B cell (primary cell): ENCODE measurements around the gene PRXL2A. TPM values are rescaled to one million over a fixed set of nuclear protein-coding genes. Genes with fewer than 3 reads are reported as not detected.

ENCODE experiments used
- ATAC-seq: fragments of 200-7000 bp; cut with Tn5 transposase; one replicate; pipeline ENCODE4 v1.10.0; 2021; ENCODE audit warnings: low read depth, mild to moderate bottlenecking, moderate number of reproducible peaks, moderate library complexity
- CTCF ChIA-PET: fragments of 350-600 bp; sonication (Branson Sonifier 250); formaldehyde crosslinking; loops from one replicate; lab custom pipeline; 2021; ENCODE audit warnings: antibody characterized with exemption, inconsistent platforms; lab: Charles Lee
- POLR2A ChIA-PET: fragments of 350-600 bp; sonication (Branson Sonifier 250); formaldehyde crosslinking; loops from one replicate; lab custom pipeline; 2021; ENCODE audit warnings: antibody characterized with exemption; lab: Charles Lee
- DNase-seq: peaks from one replicate; pipeline ENCODE4 v3.0.0; 2013
- H2AFZ ChIP-seq: 2 replicates; pipeline ENCODE4 v1.6.1; 2012; ENCODE audit warnings: mild to moderate bottlenecking, low read depth, low read length; ENCODE audit not compliant: insufficient read depth, poor library complexity, severe bottlenecking
- H3K27ac ChIP-seq, 2 donors: 1 replicate in 1 of 2; 2 replicates in 1 of 2; pipeline ENCODE4 v1.5.1; 2012 to 2013; ENCODE audit warnings: low read length in 2 of 2, mild to moderate bottlenecking in 2 of 2, moderate library complexity in 1 of 2
- H3K27me3 ChIP-seq, 4 experiments: fragments of 200-600 bp in 1 of 4; sonication (generic) in 1 of 4; replicated peaks in 1 of 4; 1 replicate in 2 of 4; 2 replicates in 2 of 4; pipeline versions ENCODE4 v1.6.1 to v1.7.0; 2013 to 2016; ENCODE audit warnings: low read length in 3 of 4, mild to moderate bottlenecking in 2 of 4, mixed read lengths in 1 of 4, moderate library complexity in 1 of 4; ENCODE audit not compliant: insufficient read depth in 4 of 4, control insufficient read depth in 3 of 4; ENCODE audit errors: control extremely low read depth in 1 of 4
- H3K36me3 ChIP-seq, 2 experiments: replicated peaks in 1 of 2; 1 replicate in 1 of 2; 2 replicates in 1 of 2; pipeline versions ENCODE4 v1.6.1 to v1.7.1; 2013; ENCODE audit warnings: low read length in 1 of 2; ENCODE audit not compliant: insufficient read depth in 2 of 2, control insufficient read depth in 1 of 2; ENCODE audit errors: control extremely low read depth in 1 of 2, extremely low read depth in 1 of 2
- H3K4me1 ChIP-seq, 2 donors: fragments of 200-600 bp in 1 of 2; sonication (generic) in 1 of 2; 1 replicate in 1 of 2; 2 replicates in 1 of 2; pipeline versions ENCODE4 v1.5.1 to v1.6.1; 2013 to 2017; ENCODE audit warnings: low read length in 2 of 2; ENCODE audit not compliant: control insufficient read depth in 2 of 2, insufficient read depth in 2 of 2
- H3K4me2 ChIP-seq: replicated peaks from 2 replicates; pipeline ENCODE3; 2012; ENCODE audit warnings: mild to moderate bottlenecking, low read depth, low read length; ENCODE audit not compliant: poor library complexity, severe bottlenecking
- H3K4me3 ChIP-seq, 5 experiments: fragments of 200-600 bp in 1 of 5; sonication (generic) in 1 of 5; 1 replicate in 3 of 5; 2 replicates in 2 of 5; pipeline versions ENCODE4 v1.5.1 to v1.7.0; 2011 to 2016; ENCODE audit warnings: low read length in 4 of 5, mild to moderate bottlenecking in 4 of 5, low read depth in 2 of 5, control low read depth in 1 of 5, moderate library complexity in 1 of 5; ENCODE audit not compliant: insufficient read depth in 1 of 5; ENCODE audit errors: control extremely low read depth in 1 of 5, extremely low read depth in 1 of 5
- H3K79me2 ChIP-seq: fragments of 200-600 bp; sonication (generic); one replicate; pipeline ENCODE4 v1.6.0; 2016; ENCODE audit warnings: low read length; ENCODE audit not compliant: control insufficient read depth, insufficient read depth
- H3K9ac ChIP-seq: fragments of 200-600 bp; sonication (generic); 2 replicates; pipeline ENCODE4 v1.6.1; 2017; ENCODE audit warnings: mild to moderate bottlenecking, low read length, moderate library complexity
- H3K9me3 ChIP-seq, 3 donors: one replicate each; pipeline versions ENCODE4 v1.6.1 to v1.7.1; 2013; ENCODE audit warnings: low read length in 2 of 3; ENCODE audit not compliant: control insufficient read depth in 2 of 3, insufficient read depth in 1 of 3; ENCODE audit errors: control extremely low read depth in 1 of 3
- H4K20me1 ChIP-seq: 2 replicates; pipeline ENCODE4 v1.6.0; 2012; ENCODE audit warnings: mild to moderate bottlenecking, low read length; ENCODE audit not compliant: insufficient read depth, control insufficient read depth, poor library complexity, severe bottlenecking
- H3K27ac Mint-ChIP-seq: one replicate; pipeline ENCODE4 v1.8.0; 2021; ENCODE audit warnings: mixed read lengths
- H3K27me3 Mint-ChIP-seq: one replicate; pipeline ENCODE4 v1.8.0; 2021; ENCODE audit warnings: mixed read lengths
- H3K4me1 Mint-ChIP-seq: one replicate; pipeline ENCODE4 v1.8.0; 2021; ENCODE audit warnings: mixed read lengths
- H3K4me3 Mint-ChIP-seq: one replicate; pipeline ENCODE4 v1.8.0; 2021; ENCODE audit warnings: mixed read lengths
- H3K9me3 Mint-ChIP-seq: one replicate; pipeline ENCODE4 v1.8.0; 2022; ENCODE audit warnings: mixed read lengths; ENCODE audit not compliant: insufficient read depth
- CTCF ChIP-seq: fragments of 200-600 bp; IDR thresholded peaks from one replicate; pipeline ENCODE4 v1.8.0; 2022; ENCODE audit warnings: antibody characterized with exemption, mild to moderate bottlenecking
- EZH2 ChIP-seq: IDR thresholded peaks from 2 replicates; pipeline ENCODE4 v1.6.1; 2012; ENCODE audit warnings: borderline replicate concordance, low read depth, mild to moderate bottlenecking, moderate library complexity, low read length; ENCODE audit not compliant: insufficient read depth, poor library complexity, severe bottlenecking
- WGBS: methylation state at CpG from one replicate; pipeline ENCODE4 v1.1.5; 2013; ENCODE audit warnings: missing lambda C conversion rate; ENCODE audit not compliant: insufficient coverage; 5-methylcytosine and 5-hydroxymethylcytosine counted together
- intact Hi-C: fragments of 100-400 bp; cut with micrococcal nuclease; formaldehyde crosslinking; loops from one replicate; pipeline ENCODE4 v1.10.0; 2022
- polyA plus RNA-seq: library from polyadenylated mRNA; depleted of rRNA; stranded (reverse); fragments of >200 nt; gene quantifications from 2 replicates; pipeline ENCODE4 v1.2.3, GENCODE V29; 2012
- total RNA-seq, 2 donors: library from RNA; stranded (reverse); fragments of 120-200 nt in 1 of 2; gene quantifications; 1 replicate in 1 of 2; 2 replicates in 1 of 2; pipeline versions ENCODE4 v1.2.3 to v1.2.4, GENCODE V29; 2013 to 2022

Gene PRXL2A
- total and polyA plus RNA-seq, 2 donors (not counting 1 experiment from before 2014, with no cell fraction given) = 2.8 to 9.4 TPM

GRCh38 chr10:80444646-80445319, 36.4 kb downstream of the PRXL2A start:
- intact Hi-C loops = loop anchor here (1.0 kb wide), 1 partner anchor 61 kb away; no protein-coding TSS in a partner anchor
- Histone ChIP-seq H3K36me3 (no peaks in the 10 kb centered on the region), H3K27ac (no peak overlapping the region), H3K4me3 (no peak overlapping the region), H4K20me1 (no peaks in the 10 kb centered on the region), H3K27me3 (no peaks in the 10 kb centered on the region), H3K79me2 (no peaks in the 10 kb centered on the region), H3K9ac (no peak overlapping the region), H3K4me2 (no peak overlapping the region), H2AFZ (no peak overlapping the region), H3K4me1 (peaks cover 0 to 6% of the 10 kb centered on the region in 2 donors), H3K9me3 (no peaks in the 10 kb centered on the region)
- ChIA-PET POLR2A (no interaction called here), CTCF (interaction anchor here (0.6 to 14.9 kb wide), 28 partner anchors 8 to 479 kb away, joined by 3 to 500 read pairs (median 5); partner anchors contain the start of genes PRXL2A and SH2D4B)
- no peak overlapping the region for H3K4me3 Mint-ChIP-seq
- peaks cover 9% of the 10 kb centered on the region for H3K4me1 Mint-ChIP-seq
- no peaks in the 10 kb centered on the region for H3K9me3 Mint-ChIP-seq
- TF ChIP-seq EZH2 (no peak), CTCF (peak; percentile 58)
- H3K27me3 Mint-ChIP-seq = no peaks in the 10 kb centered on the region
- 0% methylated on average over 2 of the region's 11 CpGs for WGBS
- ATAC-seq (peak; percentile 88), DNase-seq (peak; percentile 80)
- H3K27ac Mint-ChIP-seq = no peak overlapping the region

DNA sequence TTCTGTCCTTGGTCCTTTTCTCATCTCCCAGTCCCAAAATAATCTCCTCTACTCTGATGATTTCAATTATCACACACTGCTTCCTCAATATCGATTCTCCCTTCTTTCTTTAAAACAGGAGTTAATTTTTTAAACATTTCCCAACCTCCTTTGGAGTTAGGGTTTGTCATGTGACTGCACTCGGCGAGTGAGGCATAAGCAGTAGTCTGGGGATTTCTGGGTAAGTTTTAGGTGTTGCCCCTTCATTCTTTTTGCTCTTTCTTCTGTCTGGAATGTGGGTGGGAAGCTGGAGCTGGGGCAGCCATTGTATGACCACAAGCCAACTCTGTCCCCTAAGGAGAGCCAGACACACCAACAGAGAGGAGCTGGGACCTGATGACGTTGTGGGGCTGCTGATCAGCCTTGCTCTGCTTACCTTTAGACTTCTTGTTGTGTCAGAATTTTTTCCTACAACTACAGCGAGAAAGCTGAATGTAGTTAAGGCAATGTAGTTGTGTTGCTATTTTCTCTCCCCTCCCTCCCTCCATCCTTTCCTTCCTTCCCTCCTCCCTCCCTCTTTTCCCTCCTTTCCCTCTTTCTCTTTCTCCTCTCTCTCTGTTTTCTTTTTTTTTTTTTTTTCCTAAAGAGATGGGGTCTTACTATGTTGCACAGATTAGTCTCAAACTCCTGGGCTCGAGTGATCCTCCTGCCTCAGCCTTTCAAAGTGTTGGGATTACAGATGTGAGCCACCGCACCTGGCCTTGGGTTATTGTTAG, 39.3 kb downstream of the PRXL2A start:
- intact Hi-C loops = no loop called here
- no peak overlapping the region for H3K9ac ChIP-seq
- no peaks in the 10 kb centered on the region for H3K27me3 ChIP-seq
- no peak overlapping the region for H3K27ac Mint-ChIP-seq
- ChIA-PET POLR2A (interaction anchor here (0.7 kb wide), 1 partner anchor 15 kb away, joined by 3 read pairs; no protein-coding TSS in a partner anchor), CTCF (interaction anchor here (3.8 to 14.9 kb wide), 2 partner anchors 11 to 58 kb away, joined by 26 to 500 read pairs; no protein-coding TSS in a partner anchor)
- no peak for DNase-seq
- H4K20me1 ChIP-seq = no peaks in the 10 kb centered on the region
- H3K4me2 ChIP-seq = no peak overlapping the region
- 48% methylated on average over 2 of the region's 7 CpGs for WGBS
- peaks cover 0 to 6% of the 10 kb centered on the region in 2 donors for H3K4me1 ChIP-seq
- no peak overlapping the region for H3K4me3 Mint-ChIP-seq
- no peaks in the 10 kb centered on the region for H3K79me2 ChIP-seq
- H3K9me3 ChIP-seq = no peaks in the 10 kb centered on the region
- no peaks in the 10 kb centered on the region for H3K36me3 ChIP-seq
- no peak for TF ChIP-seq CTCF
- TF ChIP-seq EZH2 = no peak
- no peak for ATAC-seq
- H3K27ac ChIP-seq = no peak overlapping the region
- peaks cover 9% of the 10 kb centered on the region for H3K4me1 Mint-ChIP-seq
- H3K27me3 Mint-ChIP-seq = no peaks in the 10 kb centered on the region
- no peak overlapping the region for H2AFZ ChIP-seq
- no peak overlapping the region for H3K4me3 ChIP-seq
- no peaks in the 10 kb centered on the region for H3K9me3 Mint-ChIP-seq
